ENCODE data around the gene PSME1.
A peak's percentile ranks its signal among the peaks of the same experiment; 100 is the strongest.

The PSME1 gene

DNA sequence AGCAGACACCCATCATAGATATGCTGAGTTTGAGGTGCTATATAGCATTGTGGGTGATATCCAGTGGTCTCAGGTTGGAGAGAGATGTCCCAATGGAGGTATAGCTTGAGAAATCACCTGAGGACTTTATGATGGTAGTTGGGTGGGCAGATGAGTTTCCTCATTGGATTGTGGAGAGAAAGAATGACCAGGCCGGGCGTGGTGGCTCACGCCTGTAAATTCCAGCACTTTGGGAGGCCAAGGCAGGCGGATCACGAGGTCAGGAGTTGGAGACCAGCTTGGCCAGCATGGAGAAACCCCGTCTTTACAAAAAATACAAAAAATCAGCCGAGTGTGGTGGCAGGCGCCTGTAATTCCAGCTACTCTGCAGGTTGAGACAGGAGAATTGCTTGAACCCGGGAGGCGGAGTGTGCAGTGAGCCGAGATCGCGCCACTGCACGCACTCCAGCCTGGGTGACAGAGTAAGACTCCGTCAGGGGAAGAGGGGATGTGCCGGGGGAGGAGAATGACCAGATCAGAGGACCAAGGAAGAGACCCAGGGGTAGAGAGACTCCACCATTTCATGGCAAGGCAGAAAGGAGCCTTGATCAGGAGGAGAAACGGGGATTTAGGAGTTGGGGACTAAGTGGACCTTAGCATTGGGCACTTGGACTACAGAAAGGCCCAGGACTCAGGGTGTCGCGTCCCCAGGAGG is 42.6 kb upstream of the PSME1 start:
- no peak for DNase-seq (ENCODE audit: low spot score)

GRCh38 chr14:24093901-24094840 is 41.8 kb upstream of the PSME1 start, which contains the start of gene PCK2:
Gene PCK2 (plus strand): TSS chr14:24094311. CDS start chr14:24094406, 95 bp downstream.
- TF ChIP-seq, protein P1, sequence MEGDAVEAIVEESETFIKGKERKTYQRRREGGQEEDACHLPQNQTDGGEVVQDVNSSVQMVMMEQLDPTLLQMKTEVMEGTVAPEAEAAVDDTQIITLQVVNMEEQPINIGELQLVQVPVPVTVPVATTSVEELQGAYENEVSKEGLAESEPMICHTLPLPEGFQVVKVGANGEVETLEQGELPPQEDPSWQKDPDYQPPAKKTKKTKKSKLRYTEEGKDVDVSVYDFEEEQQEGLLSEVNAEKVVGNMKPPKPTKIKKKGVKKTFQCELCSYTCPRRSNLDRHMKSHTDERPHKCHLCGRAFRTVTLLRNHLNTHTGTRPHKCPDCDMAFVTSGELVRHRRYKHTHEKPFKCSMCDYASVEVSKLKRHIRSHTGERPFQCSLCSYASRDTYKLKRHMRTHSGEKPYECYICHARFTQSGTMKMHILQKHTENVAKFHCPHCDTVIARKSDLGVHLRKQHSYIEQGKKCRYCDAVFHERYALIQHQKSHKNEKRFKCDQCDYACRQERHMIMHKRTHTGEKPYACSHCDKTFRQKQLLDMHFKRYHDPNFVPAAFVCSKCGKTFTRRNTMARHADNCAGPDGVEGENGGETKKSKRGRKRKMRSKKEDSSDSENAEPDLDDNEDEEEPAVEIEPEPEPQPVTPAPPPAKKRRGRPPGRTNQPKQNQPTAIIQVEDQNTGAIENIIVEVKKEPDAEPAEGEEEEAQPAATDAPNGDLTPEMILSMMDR (IDR thresholded peaks at IDR 0.05; ENCODE audit: extremely low read depth, missing control alignments) = no peak
- DNase-seq (ENCODE audit: low spot score) = peak; percentile 91

More for the DNA sequence above, 42.6 kb upstream of the PSME1 start:
- TF ChIP-seq, protein P1 (IDR thresholded peaks at IDR 0.05; ENCODE audit: extremely low read depth, missing control alignments) = no peak

DNA sequence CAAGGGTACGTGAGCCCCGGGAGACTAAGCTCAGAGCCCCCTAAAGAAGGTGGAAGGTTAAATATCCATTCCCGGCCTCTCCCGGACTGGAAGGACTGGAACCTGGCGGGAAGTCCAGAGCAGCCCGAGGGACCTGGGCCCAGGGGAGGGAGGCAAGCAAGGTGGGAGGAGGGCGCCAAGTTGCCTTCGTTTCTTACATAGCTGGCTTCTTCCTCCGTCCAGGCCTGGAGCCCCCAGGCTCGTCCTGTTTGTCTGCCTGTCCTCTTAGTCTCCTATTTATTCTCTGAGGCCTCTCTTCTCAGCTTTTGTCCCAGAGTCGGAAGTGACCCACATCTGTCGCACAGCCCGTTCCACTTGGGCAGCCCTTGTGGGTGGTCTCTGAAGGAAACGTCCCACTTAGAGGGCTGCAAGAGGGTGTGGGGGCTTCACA is 41.1 kb upstream of the PSME1 start:
- DNase-seq (ENCODE audit: low spot score) = no peak
- TF ChIP-seq, protein P1 (IDR thresholded peaks at IDR 0.05; ENCODE audit: extremely low read depth, missing control alignments) = no peak

DNA sequence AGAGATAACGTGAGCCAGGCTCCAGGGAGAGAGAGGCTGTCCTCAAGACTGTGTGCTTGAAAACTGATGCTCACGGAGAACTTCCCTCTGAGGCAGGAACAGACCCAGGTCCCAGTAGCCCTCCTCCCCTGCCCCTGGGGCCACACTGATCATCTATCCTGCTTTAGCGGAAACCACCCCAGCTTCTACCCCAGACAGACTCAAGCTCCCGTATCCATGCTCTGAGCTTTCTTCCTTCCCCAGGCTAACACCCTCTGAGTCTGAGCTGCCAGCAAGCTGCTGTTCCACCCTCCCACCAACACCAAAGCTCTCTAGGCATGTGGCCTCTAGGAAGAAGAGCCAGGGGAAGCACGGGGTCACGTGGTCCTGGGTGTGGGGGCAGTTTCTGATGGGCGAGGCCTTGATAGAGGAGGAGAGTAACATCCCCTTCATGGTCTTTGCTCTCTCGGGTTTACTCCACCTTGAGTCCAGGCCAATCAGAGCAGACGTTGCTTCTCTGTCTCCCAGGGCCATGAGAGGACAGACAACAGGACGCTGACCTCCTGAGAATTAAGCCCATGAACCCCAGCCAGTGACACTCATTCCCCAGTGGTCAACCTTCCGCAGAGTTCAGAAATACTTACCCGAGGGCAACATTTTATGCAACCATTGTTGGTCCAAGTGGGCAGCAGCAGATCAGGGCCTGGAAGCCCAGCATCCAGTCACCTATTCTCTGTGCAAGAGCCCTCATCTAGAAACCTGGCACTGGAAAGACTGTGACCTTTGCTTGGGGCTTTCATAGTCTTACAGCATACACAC is 40.5 kb upstream of the PSME1 start:
- TF ChIP-seq, protein P1 (IDR thresholded peaks at IDR 0.05; ENCODE audit: extremely low read depth, missing control alignments) = no peak
- DNase-seq (ENCODE audit: low spot score) = peak; percentile 96

DNA sequence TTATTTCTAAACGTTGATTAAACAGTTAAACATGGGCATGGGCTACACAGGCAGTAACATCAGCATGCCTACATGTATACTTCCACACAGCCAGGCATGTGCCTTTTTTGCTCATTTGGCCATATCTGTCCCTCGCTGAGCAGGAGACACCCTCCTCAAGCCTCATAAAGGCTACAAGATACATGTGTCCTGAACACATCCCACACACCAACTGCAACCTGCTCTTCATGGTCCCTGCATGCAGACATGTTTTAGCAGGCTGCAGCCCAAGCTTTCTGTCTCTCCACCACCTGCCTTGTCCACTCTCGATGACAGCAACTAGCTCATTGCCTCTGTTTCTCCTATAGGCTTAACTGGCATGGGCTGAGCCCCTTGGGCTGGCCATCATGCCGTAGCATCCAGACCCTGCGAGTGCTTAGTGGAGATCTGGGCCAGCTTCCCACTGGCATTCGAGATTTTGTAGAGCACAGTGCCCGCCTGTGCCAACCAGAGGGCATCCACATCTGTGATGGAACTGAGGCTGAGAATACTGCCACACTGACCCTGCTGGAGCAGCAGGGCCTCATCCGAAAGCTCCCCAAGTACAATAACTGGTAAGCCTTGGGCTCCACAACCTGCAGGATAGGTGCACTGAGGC is 39.3 kb upstream of the PSME1 start:
- no peak for DNase-seq (ENCODE audit: low spot score)
- TF ChIP-seq, protein P1 (IDR thresholded peaks at IDR 0.05; ENCODE audit: extremely low read depth, missing control alignments) = no peak

- TF ChIP-seq, protein P1 (IDR thresholded peaks at IDR 0.05; ENCODE audit: extremely low read depth, missing control alignments) = no peak
- no peak for DNase-seq (ENCODE audit: low spot score)
Measured at GRCh38 chr14:24098229-24098926, 37.6 kb upstream of the PSME1 start.

Measured in GM20000 (cell line).